ENCODE results near the gene IL18RAP.

The IL18RAP gene

DNA sequence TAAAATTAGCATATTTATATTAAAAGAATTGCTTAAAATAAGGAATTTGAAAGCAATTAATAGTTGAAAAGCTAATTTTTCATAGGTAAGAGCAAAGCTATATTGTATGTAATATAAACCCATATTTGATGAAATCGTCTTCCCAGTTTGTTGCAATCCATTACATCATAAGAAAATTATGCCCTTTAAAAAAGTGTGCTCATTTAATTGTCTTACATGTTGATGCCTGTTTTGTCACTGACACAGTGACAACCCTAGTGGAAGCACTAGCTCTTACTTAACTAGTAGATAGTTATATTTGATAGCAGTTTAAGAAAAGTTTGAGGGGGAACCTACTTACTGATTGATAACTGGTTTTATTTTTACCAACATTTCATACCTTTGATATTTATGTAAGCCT, 30.0 kb upstream of the IL18RAP start:
- Histone ChIP-seq H3K4me3 (ENCODE audit: low read depth in 1 of 5, low read length in 5 of 5) (no peak overlapping the region), H3K36me3 (ENCODE audit: control insufficient read depth in 5 of 5, insufficient read depth in 5 of 5, low read length in 5 of 5) (peaks cover 0 to 3% (median 0%) of the 10 kb centered on the region in 5 donors), H3K9ac (ENCODE audit: low read length in 5 of 5) (no peak overlapping the region), H3K4me1 (ENCODE audit: control insufficient read depth in 5 of 5, insufficient read depth in 5 of 5, low read length in 5 of 5) (no peaks in the 10 kb centered on the region), H3K9me3 (ENCODE audit: control insufficient read depth in 5 of 5, low read length in 5 of 5) (no peaks in the 10 kb centered on the region), H3K27ac (ENCODE audit: low read depth, low read length) (no peak overlapping the region), H3K27me3 (ENCODE audit: control insufficient read depth in 5 of 5, insufficient read depth in 4 of 5, low read length in 5 of 5) (no peaks in the 10 kb centered on the region)

- Histone ChIP-seq H3K4me1 (ENCODE audit: control insufficient read depth in 5 of 5, insufficient read depth in 5 of 5, low read length in 5 of 5) (no peaks in the 10 kb centered on the region), H3K27ac (ENCODE audit: low read depth, low read length) (no peak overlapping the region), H3K27me3 (ENCODE audit: control insufficient read depth in 5 of 5, insufficient read depth in 4 of 5, low read length in 5 of 5) (no peaks in the 10 kb centered on the region), H3K36me3 (ENCODE audit: control insufficient read depth in 5 of 5, insufficient read depth in 5 of 5, low read length in 5 of 5) (no peaks in the 10 kb centered on the region), H3K9ac (ENCODE audit: low read length in 5 of 5) (no peak overlapping the region), H3K4me3 (ENCODE audit: low read depth in 1 of 5, low read length in 5 of 5) (no peak overlapping the region), H3K9me3 (ENCODE audit: control insufficient read depth in 5 of 5, low read length in 5 of 5) (no peaks in the 10 kb centered on the region)
These were observed 26.9 kb upstream of the IL18RAP start for GRCh38 chr2:102396012-102396411.

DNA sequence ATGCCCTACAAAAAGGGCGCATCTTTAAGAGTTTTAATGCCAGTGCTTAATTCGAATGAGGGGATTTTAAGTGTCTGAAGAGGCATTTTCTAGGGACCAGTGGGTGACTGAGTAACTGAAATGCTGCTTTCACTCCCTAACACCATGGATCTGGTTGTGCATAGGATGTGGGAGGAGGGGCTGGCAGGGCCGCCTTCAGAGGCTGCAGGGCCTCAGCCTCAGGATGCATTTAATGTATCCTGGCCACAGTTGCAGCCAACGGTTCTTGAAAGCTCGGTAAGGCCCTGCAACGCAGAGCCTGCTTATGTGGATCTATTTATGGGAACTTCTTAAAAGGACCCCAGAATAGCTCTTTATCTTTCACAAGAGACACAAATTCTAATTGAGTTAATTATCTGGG, 25.8 kb upstream of the IL18RAP start:
- H3K27me3 ChIP-seq (ENCODE audit: control insufficient read depth in 5 of 5, insufficient read depth in 4 of 5, low read length in 5 of 5) = no peaks in the 10 kb centered on the region
- H3K9ac ChIP-seq (ENCODE audit: low read length in 5 of 5) = no peak overlapping the region

GRCh38 chr2:102399499-102400141, 23.3 kb upstream of the IL18RAP start:
- no peak overlapping the region for H3K27ac ChIP-seq (ENCODE audit: low read depth, low read length)
- H3K9me3 ChIP-seq (ENCODE audit: control insufficient read depth in 5 of 5, low read length in 5 of 5) = no peaks in the 10 kb centered on the region
- no peaks in the 10 kb centered on the region for H3K27me3 ChIP-seq (ENCODE audit: control insufficient read depth in 5 of 5, insufficient read depth in 4 of 5, low read length in 5 of 5)
- no peaks in the 10 kb centered on the region for H3K36me3 ChIP-seq (ENCODE audit: control insufficient read depth in 5 of 5, insufficient read depth in 5 of 5, low read length in 5 of 5)
- H3K4me1 ChIP-seq (ENCODE audit: control insufficient read depth in 5 of 5, insufficient read depth in 5 of 5, low read length in 5 of 5) = no peaks in the 10 kb centered on the region
- H3K4me3 ChIP-seq (ENCODE audit: low read depth in 1 of 5, low read length in 5 of 5) = no peak overlapping the region
- no peak overlapping the region for H3K9ac ChIP-seq (ENCODE audit: low read length in 5 of 5)

More for the DNA sequence above, 25.8 kb upstream of the IL18RAP start:
- Histone ChIP-seq H3K27ac (ENCODE audit: low read depth, low read length) (no peak overlapping the region), H3K9me3 (ENCODE audit: control insufficient read depth in 5 of 5, low read length in 5 of 5) (no peaks in the 10 kb centered on the region), H3K36me3 (ENCODE audit: control insufficient read depth in 5 of 5, insufficient read depth in 5 of 5, low read length in 5 of 5) (no peaks in the 10 kb centered on the region), H3K4me1 (ENCODE audit: control insufficient read depth in 5 of 5, insufficient read depth in 5 of 5, low read length in 5 of 5) (no peaks in the 10 kb centered on the region), H3K4me3 (ENCODE audit: low read depth in 1 of 5, low read length in 5 of 5) (no peak overlapping the region)

- no peaks in the 10 kb centered on the region for H3K4me1 ChIP-seq (ENCODE audit: control insufficient read depth in 5 of 5, insufficient read depth in 5 of 5, low read length in 5 of 5)
- H3K9ac ChIP-seq (ENCODE audit: low read length in 5 of 5) = no peak overlapping the region
- no peak overlapping the region for H3K4me3 ChIP-seq (ENCODE audit: low read depth in 1 of 5, low read length in 5 of 5)
- no peaks in the 10 kb centered on the region for H3K36me3 ChIP-seq (ENCODE audit: control insufficient read depth in 5 of 5, insufficient read depth in 5 of 5, low read length in 5 of 5)
- H3K27me3 ChIP-seq (ENCODE audit: control insufficient read depth in 5 of 5, insufficient read depth in 4 of 5, low read length in 5 of 5) = no peaks in the 10 kb centered on the region
- H3K27ac ChIP-seq (ENCODE audit: low read depth, low read length) = no peak overlapping the region
- H3K9me3 ChIP-seq (ENCODE audit: control insufficient read depth in 5 of 5, low read length in 5 of 5) = no peaks in the 10 kb centered on the region
These were observed 21.5 kb upstream of the IL18RAP start for GRCh38 chr2:102401456-102401855.

- Histone ChIP-seq H3K36me3 (ENCODE audit: control insufficient read depth in 5 of 5, insufficient read depth in 5 of 5, low read length in 5 of 5) (no peaks in the 10 kb centered on the region), H3K9ac (ENCODE audit: low read length in 5 of 5) (no peak overlapping the region), H3K27ac (ENCODE audit: low read depth, low read length) (no peak overlapping the region), H3K4me3 (ENCODE audit: low read depth in 1 of 5, low read length in 5 of 5) (no peak overlapping the region), H3K9me3 (ENCODE audit: control insufficient read depth in 5 of 5, low read length in 5 of 5) (no peaks in the 10 kb centered on the region), H3K27me3 (ENCODE audit: control insufficient read depth in 5 of 5, insufficient read depth in 4 of 5, low read length in 5 of 5) (no peaks in the 10 kb centered on the region), H3K4me1 (ENCODE audit: control insufficient read depth in 5 of 5, insufficient read depth in 5 of 5, low read length in 5 of 5) (no peaks in the 10 kb centered on the region)
These were observed 21.1 kb upstream of the IL18RAP start for GRCh38 chr2:102401865-102402264.

GRCh38 chr2:102410952-102411351, 12.0 kb upstream of the IL18RAP start:
- H3K27me3 ChIP-seq (ENCODE audit: control insufficient read depth in 5 of 5, insufficient read depth in 4 of 5, low read length in 5 of 5) = no peaks in the 10 kb centered on the region
- no peak overlapping the region for H3K9ac ChIP-seq (ENCODE audit: low read length in 5 of 5)
- no peaks in the 10 kb centered on the region for H3K36me3 ChIP-seq (ENCODE audit: control insufficient read depth in 5 of 5, insufficient read depth in 5 of 5, low read length in 5 of 5)
- no peak overlapping the region for H3K27ac ChIP-seq (ENCODE audit: low read depth, low read length)
- no peak overlapping the region for H3K4me3 ChIP-seq (ENCODE audit: low read depth in 1 of 5, low read length in 5 of 5)
- peaks cover 0 to 6% (median 4%) of the 10 kb centered on the region in 5 donors for H3K9me3 ChIP-seq (ENCODE audit: control insufficient read depth in 5 of 5, low read length in 5 of 5)
- H3K4me1 ChIP-seq (ENCODE audit: control insufficient read depth in 5 of 5, insufficient read depth in 5 of 5, low read length in 5 of 5) = no peaks in the 10 kb centered on the region

GRCh38 chr2:102412199-102412598, 10.8 kb upstream of the IL18RAP start:
- H3K36me3 ChIP-seq (ENCODE audit: control insufficient read depth in 5 of 5, insufficient read depth in 5 of 5, low read length in 5 of 5) = no peaks in the 10 kb centered on the region
- H3K4me3 ChIP-seq (ENCODE audit: low read depth in 1 of 5, low read length in 5 of 5) = no peak overlapping the region
- H3K9ac ChIP-seq (ENCODE audit: low read length in 5 of 5) = no peak overlapping the region
- no peaks in the 10 kb centered on the region for H3K4me1 ChIP-seq (ENCODE audit: control insufficient read depth in 5 of 5, insufficient read depth in 5 of 5, low read length in 5 of 5)
- peaks cover 0 to 6% (median 4%) of the 10 kb centered on the region in 5 donors for H3K9me3 ChIP-seq (ENCODE audit: control insufficient read depth in 5 of 5, low read length in 5 of 5)
- no peaks in the 10 kb centered on the region for H3K27me3 ChIP-seq (ENCODE audit: control insufficient read depth in 5 of 5, insufficient read depth in 4 of 5, low read length in 5 of 5)
- H3K27ac ChIP-seq (ENCODE audit: low read depth, low read length) = no peak overlapping the region

DNA sequence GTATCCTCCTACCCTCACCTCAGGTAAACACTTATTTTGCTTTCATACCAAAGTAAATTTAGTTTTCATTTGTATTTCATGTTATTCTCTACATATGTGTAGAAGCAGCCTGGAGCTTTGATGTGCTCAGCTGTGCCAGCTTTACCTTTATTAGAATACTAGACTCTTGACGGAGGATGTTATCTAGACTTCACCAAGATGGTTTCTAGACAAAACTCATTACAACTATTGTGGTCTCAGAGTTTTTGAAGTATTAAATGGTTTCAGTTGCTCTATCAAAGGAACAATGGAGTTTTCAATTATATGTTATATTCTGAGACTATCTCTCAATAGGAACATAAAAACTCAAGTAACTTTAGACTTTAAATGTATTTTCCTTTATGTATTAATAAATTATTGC, 5.0 kb upstream of the IL18RAP start:
- no peaks in the 10 kb centered on the region for H3K9me3 ChIP-seq (ENCODE audit: control insufficient read depth in 5 of 5, low read length in 5 of 5)
- H3K27me3 ChIP-seq (ENCODE audit: control insufficient read depth in 5 of 5, insufficient read depth in 4 of 5, low read length in 5 of 5) = no peaks in the 10 kb centered on the region

DNA sequence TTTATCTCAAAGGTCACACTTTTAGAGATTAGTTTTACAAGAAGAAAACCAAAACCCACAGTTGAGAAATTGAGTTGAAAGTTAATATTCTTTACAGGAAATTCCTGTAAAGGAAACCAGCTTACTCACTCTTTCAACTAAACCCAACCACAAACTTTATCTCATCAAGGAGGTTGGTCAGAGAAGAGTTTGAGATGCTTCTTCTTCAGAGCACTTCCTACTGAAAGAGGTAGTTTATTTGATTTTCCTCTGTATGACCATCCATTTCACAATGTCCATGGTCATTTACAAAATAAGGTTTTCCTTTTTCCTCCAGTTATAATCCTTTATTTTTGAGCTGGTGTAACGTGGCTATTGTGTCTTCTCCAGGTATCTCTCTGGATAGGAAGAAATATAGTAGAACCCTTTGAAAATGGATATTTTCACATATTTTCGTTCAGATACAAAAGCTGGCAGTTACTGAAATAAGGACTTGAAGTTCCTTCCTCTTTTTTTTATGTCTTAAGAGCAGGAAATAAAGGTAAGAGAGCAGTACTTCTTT, 4.5 kb upstream of the IL18RAP start:
- Histone ChIP-seq H3K4me1 (ENCODE audit: control insufficient read depth in 5 of 5, insufficient read depth in 5 of 5, low read length in 5 of 5) (no peaks in the 10 kb centered on the region), H3K36me3 (ENCODE audit: control insufficient read depth in 5 of 5, insufficient read depth in 5 of 5, low read length in 5 of 5) (no peaks in the 10 kb centered on the region), H3K27me3 (ENCODE audit: control insufficient read depth in 5 of 5, insufficient read depth in 4 of 5, low read length in 5 of 5) (no peaks in the 10 kb centered on the region), H3K9me3 (ENCODE audit: control insufficient read depth in 5 of 5, low read length in 5 of 5) (no peaks in the 10 kb centered on the region), H3K9ac (ENCODE audit: low read length in 5 of 5) (no peak overlapping the region), H3K27ac (ENCODE audit: low read depth, low read length) (no peak overlapping the region), H3K4me3 (ENCODE audit: low read depth in 1 of 5, low read length in 5 of 5) (no peak overlapping the region)

More for the DNA sequence above, 5.0 kb upstream of the IL18RAP start:
- Histone ChIP-seq H3K4me3 (ENCODE audit: low read depth in 1 of 5, low read length in 5 of 5) (no peak overlapping the region), H3K27ac (ENCODE audit: low read depth, low read length) (no peak overlapping the region), H3K4me1 (ENCODE audit: control insufficient read depth in 5 of 5, insufficient read depth in 5 of 5, low read length in 5 of 5) (no peaks in the 10 kb centered on the region), H3K36me3 (ENCODE audit: control insufficient read depth in 5 of 5, insufficient read depth in 5 of 5, low read length in 5 of 5) (no peaks in the 10 kb centered on the region), H3K9ac (ENCODE audit: low read length in 5 of 5) (no peak overlapping the region)

Data from subcutaneous abdominal adipose tissue (tissue), 5 donors.